HK-2 (cell line): Measurements from ENCODE around the gene EEF1B2.
A peak's percentile ranks its signal among the peaks of the same experiment; 100 is the strongest.
"Not testable (repeated sequence)": the region's sequence is repeated elsewhere in the genome, so short reads cannot be mapped to it uniquely, and the experiment has no call there.

Experiments used
- DNase-seq: peaks from one replicate; pipeline ENCODE4 v3.0.0-alpha.2; 2018; ENCODE audit not compliant: unreplicated experiment

EEF1B2 gene

GRCh38 chr2:206159346-206160124 lies at the start of gene EEF1B2, which contains the start of gene NDUFS1:
EEF1B2 (plus strand) TSS chr2:206159895; CDS start chr2:206159980, 85 bp downstream.
NDUFS1 (minus strand) TSS chr2:206159444; CDS start chr2:206153678, 5,766 bp downstream.
- peak; percentile 96 for DNase-seq

- no peak for DNase-seq
Observed at GRCh38 chr2:206112108-206112507, 47.6 kb upstream of the EEF1B2 start.

- no peak for DNase-seq
Observed at GRCh38 chr2:206112846-206113547, 46.7 kb upstream of the EEF1B2 start.

- DNase-seq, result no peak
Observed at GRCh38 chr2:206115026-206115578, 44.6 kb upstream of the EEF1B2 start.

GRCh38 chr2:206116278-206116677 lies 43.4 kb upstream of the EEF1B2 start:
- DNase-seq, result no peak

GRCh38 chr2:206122569-206122968 lies 37.1 kb upstream of the EEF1B2 start:
- not testable (repeated sequence) for DNase-seq

GRCh38 chr2:206125901-206126300 lies 33.8 kb upstream of the EEF1B2 start:
- DNase-seq, result no peak

- DNase-seq, result no peak
Observed at GRCh38 chr2:206127656-206128055, 32.0 kb upstream of the EEF1B2 start.

- DNase-seq, result no peak
Observed at GRCh38 chr2:206143451-206143850, 16.2 kb upstream of the EEF1B2 start.

GRCh38 chr2:206144383-206144782 lies 15.3 kb upstream of the EEF1B2 start:
- DNase-seq, result no peak

GRCh38 chr2:206145665-206146064 lies 14.0 kb upstream of the EEF1B2 start:
- DNase-seq, result no peak

- DNase-seq, result no peak
Observed at GRCh38 chr2:206149330-206149729, 10.4 kb upstream of the EEF1B2 start.

- DNase-seq, result no peak
Observed at GRCh38 chr2:206150168-206150567, 9.5 kb upstream of the EEF1B2 start.

- DNase-seq, result no peak
Observed at GRCh38 chr2:206150631-206151030, 9.1 kb upstream of the EEF1B2 start.

- no peak for DNase-seq
Observed at GRCh38 chr2:206154197-206154596, 5.5 kb upstream of the EEF1B2 start.

GRCh38 chr2:206157014-206157413 lies 2.7 kb upstream of the EEF1B2 start:
- DNase-seq, result not testable (repeated sequence)

- DNase-seq, result no peak
Observed at GRCh38 chr2:206158563-206159345, 941 bp upstream of the EEF1B2 start.

GRCh38 chr2:206160125-206160806 lies 571 bp downstream of the EEF1B2 start:
- DNase-seq, result peak; percentile 7

- DNase-seq, result no peak
Observed at GRCh38 chr2:206160807-206161179, 1.1 kb downstream of the EEF1B2 start.

- not testable (repeated sequence) for DNase-seq
Observed at GRCh38 chr2:206162401-206162800, 2.7 kb downstream of the EEF1B2 start.

GRCh38 chr2:206163251-206163880 lies 3.7 kb downstream of the EEF1B2 start:
- peak; percentile 5 for DNase-seq
